Parathyroid adenoma (tissue), 2 donors: ENCODE measurements around the gene TMEM45B.
"Not testable (repeated sequence)": the region's sequence is repeated elsewhere in the genome, so short reads cannot be mapped to it uniquely, and the experiment has no call there.

ENCODE experiments used
- H2AFZ ChIP-seq: fragments of 300-600 bp; sonication (generic); one replicate; pipeline ENCODE4 v1.7.0; 2017; ENCODE audit warnings: antibody characterized with exemption, mild to moderate bottlenecking
- H3K27ac ChIP-seq: fragments of 300-600 bp; sonication (generic); one replicate; pipeline ENCODE4 v1.7.0; 2017
- H3K27me3 ChIP-seq: fragments of 300-600 bp; sonication (generic); one replicate; pipeline ENCODE4 v1.7.0; 2017; ENCODE audit warnings: low read length; ENCODE audit not compliant: control insufficient read depth, insufficient read depth
- H3K36me3 ChIP-seq: fragments of 300-600 bp; sonication (generic); one replicate; pipeline ENCODE4 v1.7.0; 2017; ENCODE audit warnings: low read length; ENCODE audit not compliant: control insufficient read depth, insufficient read depth
- H3K4me1 ChIP-seq: fragments of 300-600 bp; sonication (generic); one replicate; pipeline ENCODE4 v1.7.0; 2017; ENCODE audit warnings: control low read depth
- H3K4me2 ChIP-seq: fragments of 300-600 bp; sonication (generic); one replicate; pipeline ENCODE4 v1.7.0; 2017; ENCODE audit warnings: low read length
- H3K4me3 ChIP-seq: fragments of 300-600 bp; sonication (generic); one replicate; pipeline ENCODE4 v1.7.0; 2017; ENCODE audit warnings: low read depth, low read length
- H3K79me2 ChIP-seq: fragments of 300-600 bp; sonication (generic); one replicate; pipeline ENCODE4 v1.7.0; 2017; ENCODE audit warnings: control low read depth
- H3K9ac ChIP-seq: fragments of 300-600 bp; sonication (generic); one replicate; pipeline ENCODE4 v1.7.0; 2017; ENCODE audit warnings: mild to moderate bottlenecking
- H3K9me3 ChIP-seq: fragments of 300-600 bp; sonication (generic); one replicate; pipeline ENCODE4 v1.7.0; 2017; ENCODE audit warnings: low read length; ENCODE audit not compliant: control insufficient read depth
- TF ChIP-seq, protein P1 (sequence below): fragments of 300-600 bp; sonication (generic); IDR thresholded peaks from one replicate; pipeline ENCODE4 v1.7.0; 2017; ENCODE audit warnings: antibody characterized with exemption, mild to moderate bottlenecking
- donor health status: primary hyperparathyroidism.

TMEM45B gene

DNA sequence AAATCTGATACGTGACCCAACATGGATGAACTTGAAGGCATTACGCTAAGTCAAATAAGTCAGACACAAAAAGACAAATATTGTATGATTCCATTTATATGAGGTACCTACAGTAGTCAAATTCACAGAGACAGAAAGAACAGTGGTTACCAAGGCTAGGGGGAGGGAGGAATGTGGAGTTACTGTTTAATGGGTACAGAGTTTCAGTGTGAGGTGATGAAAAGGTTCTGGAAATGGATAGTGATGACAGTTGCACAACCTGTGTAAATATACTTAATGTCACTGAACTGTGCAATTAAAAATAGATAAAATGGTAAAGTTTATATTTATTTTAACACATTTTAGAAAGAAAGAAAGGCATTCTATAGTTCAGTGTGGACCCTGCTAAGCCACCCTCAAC is 24.1 kb upstream of the TMEM45B start:
- H3K27ac ChIP-seq: no peak overlapping the region
- H3K27me3 ChIP-seq: no peaks in the 10 kb centered on the region
- H3K4me1 ChIP-seq: no peaks in the 10 kb centered on the region
- TF ChIP-seq, protein P1, sequence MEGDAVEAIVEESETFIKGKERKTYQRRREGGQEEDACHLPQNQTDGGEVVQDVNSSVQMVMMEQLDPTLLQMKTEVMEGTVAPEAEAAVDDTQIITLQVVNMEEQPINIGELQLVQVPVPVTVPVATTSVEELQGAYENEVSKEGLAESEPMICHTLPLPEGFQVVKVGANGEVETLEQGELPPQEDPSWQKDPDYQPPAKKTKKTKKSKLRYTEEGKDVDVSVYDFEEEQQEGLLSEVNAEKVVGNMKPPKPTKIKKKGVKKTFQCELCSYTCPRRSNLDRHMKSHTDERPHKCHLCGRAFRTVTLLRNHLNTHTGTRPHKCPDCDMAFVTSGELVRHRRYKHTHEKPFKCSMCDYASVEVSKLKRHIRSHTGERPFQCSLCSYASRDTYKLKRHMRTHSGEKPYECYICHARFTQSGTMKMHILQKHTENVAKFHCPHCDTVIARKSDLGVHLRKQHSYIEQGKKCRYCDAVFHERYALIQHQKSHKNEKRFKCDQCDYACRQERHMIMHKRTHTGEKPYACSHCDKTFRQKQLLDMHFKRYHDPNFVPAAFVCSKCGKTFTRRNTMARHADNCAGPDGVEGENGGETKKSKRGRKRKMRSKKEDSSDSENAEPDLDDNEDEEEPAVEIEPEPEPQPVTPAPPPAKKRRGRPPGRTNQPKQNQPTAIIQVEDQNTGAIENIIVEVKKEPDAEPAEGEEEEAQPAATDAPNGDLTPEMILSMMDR: no peak
- no peak overlapping the region for H3K4me3 ChIP-seq
- no peak overlapping the region for H2AFZ ChIP-seq
- no peaks in the 10 kb centered on the region for H3K9me3 ChIP-seq
- no peak overlapping the region for H3K4me2 ChIP-seq
- no peaks in the 10 kb centered on the region for H3K36me3 ChIP-seq
- no peaks in the 10 kb centered on the region for H3K79me2 ChIP-seq
- no peak overlapping the region for H3K9ac ChIP-seq

DNA sequence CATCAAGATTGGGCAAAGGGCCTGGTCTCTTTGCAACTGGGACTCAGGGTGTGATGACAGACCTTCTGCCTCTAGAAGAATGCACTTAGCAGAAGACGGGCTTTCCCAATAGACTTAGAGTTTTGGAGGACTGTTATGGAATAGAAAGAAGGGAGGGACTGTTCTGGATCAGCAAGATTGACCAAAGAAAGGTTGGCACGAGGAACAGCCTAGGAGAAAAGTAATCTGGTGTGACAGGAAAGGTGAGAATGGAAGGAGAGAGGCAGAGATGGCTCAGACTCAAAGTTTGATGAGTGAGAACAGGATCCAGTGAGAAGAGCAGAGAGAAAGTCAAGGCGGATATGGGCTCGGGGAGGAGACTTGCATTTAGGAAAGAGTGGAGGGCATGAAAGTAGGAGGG is 23.0 kb upstream of the TMEM45B start:
- H3K79me2 ChIP-seq: no peaks in the 10 kb centered on the region

DNA sequence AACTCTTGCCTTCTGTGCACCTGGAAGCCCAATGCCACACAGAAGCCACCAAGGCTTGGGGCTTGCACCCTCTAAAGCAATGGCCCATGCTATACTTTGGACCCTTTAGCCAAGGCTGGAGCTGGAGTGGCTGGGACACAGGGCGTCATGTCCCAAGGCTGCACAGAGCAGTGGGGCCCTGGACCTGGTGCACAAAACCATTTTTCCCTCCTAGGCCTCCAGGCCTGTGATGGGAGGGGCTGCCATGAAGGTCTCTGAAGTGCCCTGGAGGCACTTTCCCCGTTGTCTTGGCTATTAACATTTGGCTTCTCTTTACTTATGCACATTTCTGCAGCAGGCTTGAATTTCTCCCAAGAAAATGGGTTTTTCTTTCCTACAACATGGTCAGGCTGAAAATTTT is 20.6 kb upstream of the TMEM45B start:
- H3K36me3 ChIP-seq: no peaks in the 10 kb centered on the region
- no peak overlapping the region for H3K4me3 ChIP-seq
- H3K4me2 ChIP-seq: no peak overlapping the region
- no peak overlapping the region for H3K9ac ChIP-seq
- no peaks in the 10 kb centered on the region for H3K9me3 ChIP-seq
- no peak overlapping the region for H2AFZ ChIP-seq
- H3K4me1 ChIP-seq: no peaks in the 10 kb centered on the region
- H3K27me3 ChIP-seq: no peaks in the 10 kb centered on the region
- no peaks in the 10 kb centered on the region for H3K79me2 ChIP-seq
- H3K27ac ChIP-seq: no peak overlapping the region
- TF ChIP-seq, protein P1: no peak

More for the DNA sequence above, 23.0 kb upstream of the TMEM45B start:
- no peak overlapping the region for H3K27ac ChIP-seq
- H2AFZ ChIP-seq: no peak overlapping the region
- no peak overlapping the region for H3K4me2 ChIP-seq
- no peaks in the 10 kb centered on the region for H3K27me3 ChIP-seq
- H3K9ac ChIP-seq: no peak overlapping the region
- TF ChIP-seq, protein P1: no peak
- no peaks in the 10 kb centered on the region for H3K4me1 ChIP-seq
- no peaks in the 10 kb centered on the region for H3K9me3 ChIP-seq
- H3K4me3 ChIP-seq: no peak overlapping the region
- H3K36me3 ChIP-seq: no peaks in the 10 kb centered on the region

DNA sequence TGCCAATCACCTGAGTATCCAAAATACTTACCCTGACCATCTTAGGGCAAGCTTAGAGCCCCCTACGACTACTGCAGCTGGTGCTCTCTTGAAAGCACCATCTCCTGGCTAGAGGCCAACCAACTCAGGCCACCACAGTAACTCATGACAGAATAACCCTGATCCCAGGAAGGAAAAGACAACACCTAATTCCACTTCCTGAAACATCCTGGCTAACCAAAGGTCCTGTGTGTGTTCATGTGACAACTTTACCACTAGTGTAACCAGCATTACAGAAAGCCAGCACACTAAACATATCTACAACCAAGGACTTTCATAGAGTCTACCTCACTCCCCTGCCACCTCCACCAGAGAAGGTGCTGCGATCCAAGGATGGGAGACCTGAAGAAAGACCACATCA is 17.4 kb upstream of the TMEM45B start:
- H3K36me3 ChIP-seq: no peaks in the 10 kb centered on the region
- TF ChIP-seq, protein P1: no peak
- H3K9me3 ChIP-seq: no peaks in the 10 kb centered on the region
- no peak overlapping the region for H3K4me2 ChIP-seq
- no peak overlapping the region for H2AFZ ChIP-seq
- H3K27ac ChIP-seq: no peak overlapping the region
- no peaks in the 10 kb centered on the region for H3K27me3 ChIP-seq
- H3K4me3 ChIP-seq: no peak overlapping the region
- H3K79me2 ChIP-seq: no peaks in the 10 kb centered on the region
- H3K4me1 ChIP-seq: no peaks in the 10 kb centered on the region
- H3K9ac ChIP-seq: no peak overlapping the region

DNA sequence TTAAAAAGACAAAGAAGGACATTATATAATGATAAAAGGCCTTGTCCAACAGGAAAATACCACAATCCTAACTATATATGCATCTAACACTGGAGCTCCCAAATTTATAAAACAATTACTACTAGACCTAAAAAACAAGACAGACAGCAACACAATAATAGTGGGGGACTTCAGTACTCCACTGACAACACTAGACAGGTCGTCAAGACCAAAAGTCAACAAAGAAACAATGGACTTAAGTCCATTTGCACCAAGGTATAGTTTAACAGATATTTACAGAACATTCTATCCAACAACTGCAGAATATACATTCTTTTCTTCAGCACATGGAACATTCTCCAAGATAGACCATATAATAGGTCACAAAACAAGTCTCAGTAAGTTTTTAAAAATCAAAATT is 15.5 kb upstream of the TMEM45B start:
- H3K4me2 ChIP-seq, H3K27ac ChIP-seq, H3K4me1 ChIP-seq, H2AFZ ChIP-seq, H3K36me3 ChIP-seq, H3K9ac ChIP-seq, H3K27me3 ChIP-seq, H3K9me3 ChIP-seq, H3K79me2 ChIP-seq, H3K4me3 ChIP-seq: not testable (repeated sequence)
